GM12875 (cell line): Measurements from ENCODE around the gene CD93.

Source experiments
- H3K4me3 ChIP-seq: one replicate; pipeline ENCODE4 v1.5.1; 2011; ENCODE audit warnings: low read depth, low read length, control low read depth
- TF ChIP-seq, protein P1 (sequence below): IDR thresholded peaks from 2 replicates; pipeline ENCODE4 v1.5.1; 2011; ENCODE audit warnings: low read depth, mild to moderate bottlenecking, control low read depth, inconsistent platforms, low read length, moderate library complexity, borderline replicate concordance; ENCODE audit not compliant: insufficient read depth

Gene CD93

DNA sequence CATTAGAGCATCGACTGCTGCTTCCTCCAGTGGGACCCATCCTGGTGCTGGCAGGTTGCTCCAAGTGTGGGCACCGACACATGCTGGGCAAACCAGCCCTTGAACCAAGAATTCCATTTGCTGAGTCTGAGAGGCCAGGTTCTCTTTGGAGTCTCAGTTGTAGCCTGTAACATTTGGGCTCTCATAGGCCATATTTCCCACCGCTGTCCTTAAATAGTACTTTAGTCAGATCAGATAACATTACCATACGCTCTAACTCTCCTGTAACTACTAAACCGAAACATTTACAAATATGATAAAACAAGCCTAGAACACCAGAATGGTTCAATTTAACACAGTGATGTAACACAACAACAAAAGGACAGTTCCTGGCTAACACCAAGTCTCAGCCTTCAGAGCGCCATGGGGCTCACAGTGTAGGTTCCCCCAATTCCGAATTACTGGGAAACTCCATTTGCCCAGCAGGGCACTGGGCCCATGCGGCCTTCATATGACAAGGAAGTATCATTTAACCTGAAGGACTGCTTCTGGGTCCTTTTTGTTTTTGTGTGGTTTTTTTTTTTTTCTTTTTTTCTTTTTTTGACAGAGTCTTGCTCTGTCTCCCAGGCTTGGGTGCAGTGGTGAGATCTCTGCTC, 28.4 kb upstream of the CD93 start:
- TF ChIP-seq, protein P1, sequence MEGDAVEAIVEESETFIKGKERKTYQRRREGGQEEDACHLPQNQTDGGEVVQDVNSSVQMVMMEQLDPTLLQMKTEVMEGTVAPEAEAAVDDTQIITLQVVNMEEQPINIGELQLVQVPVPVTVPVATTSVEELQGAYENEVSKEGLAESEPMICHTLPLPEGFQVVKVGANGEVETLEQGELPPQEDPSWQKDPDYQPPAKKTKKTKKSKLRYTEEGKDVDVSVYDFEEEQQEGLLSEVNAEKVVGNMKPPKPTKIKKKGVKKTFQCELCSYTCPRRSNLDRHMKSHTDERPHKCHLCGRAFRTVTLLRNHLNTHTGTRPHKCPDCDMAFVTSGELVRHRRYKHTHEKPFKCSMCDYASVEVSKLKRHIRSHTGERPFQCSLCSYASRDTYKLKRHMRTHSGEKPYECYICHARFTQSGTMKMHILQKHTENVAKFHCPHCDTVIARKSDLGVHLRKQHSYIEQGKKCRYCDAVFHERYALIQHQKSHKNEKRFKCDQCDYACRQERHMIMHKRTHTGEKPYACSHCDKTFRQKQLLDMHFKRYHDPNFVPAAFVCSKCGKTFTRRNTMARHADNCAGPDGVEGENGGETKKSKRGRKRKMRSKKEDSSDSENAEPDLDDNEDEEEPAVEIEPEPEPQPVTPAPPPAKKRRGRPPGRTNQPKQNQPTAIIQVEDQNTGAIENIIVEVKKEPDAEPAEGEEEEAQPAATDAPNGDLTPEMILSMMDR, result no peak

DNA sequence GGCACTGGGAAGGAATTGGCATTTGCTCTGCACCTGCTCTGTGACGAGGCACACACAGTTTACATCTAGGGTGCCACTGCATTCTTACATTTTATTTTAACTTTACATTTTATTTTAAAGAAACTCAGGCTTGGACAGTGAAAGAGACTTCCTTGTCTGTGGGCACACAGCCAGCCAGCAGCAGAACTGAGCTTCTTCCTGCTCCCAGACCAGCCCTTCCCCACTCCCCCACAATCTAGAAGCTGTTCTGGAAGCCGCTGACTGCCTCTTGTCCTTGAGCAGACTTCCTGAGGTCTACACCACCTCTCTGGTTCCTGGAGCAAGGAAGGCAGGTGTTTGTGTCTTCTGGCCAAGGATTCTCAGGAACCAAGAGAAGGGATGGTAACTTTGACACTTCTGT, 27.9 kb upstream of the CD93 start:
- H3K4me3 ChIP-seq, result no peak overlapping the region
- TF ChIP-seq, protein P1, result no peak

More for the DNA sequence above, 28.4 kb upstream of the CD93 start:
- H3K4me3 ChIP-seq, result no peak overlapping the region

DNA sequence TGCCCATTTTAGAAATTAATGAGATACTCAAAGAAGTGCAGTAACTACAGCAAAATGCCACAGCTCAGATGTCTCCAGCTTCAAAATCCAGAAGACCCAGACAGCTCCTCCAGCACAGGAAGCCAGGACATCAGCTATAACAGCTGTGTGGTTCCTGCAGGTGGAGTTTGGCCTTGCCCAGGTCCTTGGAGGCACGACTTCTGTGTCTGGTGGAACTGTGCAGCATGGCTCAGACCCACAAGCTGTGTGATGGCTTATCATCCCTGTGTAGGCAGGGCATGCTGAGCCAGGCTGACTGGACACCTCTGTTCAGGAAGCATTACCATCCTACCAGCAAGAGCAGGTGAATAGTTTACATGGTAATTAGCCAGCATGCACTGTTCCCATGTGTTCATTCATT, 26.5 kb upstream of the CD93 start:
- no peak overlapping the region for H3K4me3 ChIP-seq
- TF ChIP-seq, protein P1, result no peak

DNA sequence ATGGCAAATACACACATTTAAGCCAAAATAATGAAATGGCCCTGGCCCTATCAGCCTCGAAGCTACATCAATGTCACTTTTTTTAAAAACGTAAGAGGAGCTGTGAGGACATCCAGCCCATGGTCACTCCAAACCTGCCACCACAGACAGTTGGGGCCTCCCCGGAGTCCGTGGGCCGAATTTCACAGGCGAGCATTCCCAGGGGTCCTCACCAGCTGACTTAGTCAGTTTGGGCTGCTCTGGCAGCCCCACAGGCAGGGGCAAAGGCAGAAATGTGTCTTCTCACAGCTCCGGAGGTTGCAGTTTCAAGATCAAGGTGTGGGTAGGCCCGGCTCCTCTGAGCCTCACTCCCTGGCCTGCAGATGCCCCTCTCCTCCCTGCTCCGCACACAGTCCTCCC, 25.8 kb upstream of the CD93 start:
- TF ChIP-seq, protein P1, result no peak
- no peak overlapping the region for H3K4me3 ChIP-seq

DNA sequence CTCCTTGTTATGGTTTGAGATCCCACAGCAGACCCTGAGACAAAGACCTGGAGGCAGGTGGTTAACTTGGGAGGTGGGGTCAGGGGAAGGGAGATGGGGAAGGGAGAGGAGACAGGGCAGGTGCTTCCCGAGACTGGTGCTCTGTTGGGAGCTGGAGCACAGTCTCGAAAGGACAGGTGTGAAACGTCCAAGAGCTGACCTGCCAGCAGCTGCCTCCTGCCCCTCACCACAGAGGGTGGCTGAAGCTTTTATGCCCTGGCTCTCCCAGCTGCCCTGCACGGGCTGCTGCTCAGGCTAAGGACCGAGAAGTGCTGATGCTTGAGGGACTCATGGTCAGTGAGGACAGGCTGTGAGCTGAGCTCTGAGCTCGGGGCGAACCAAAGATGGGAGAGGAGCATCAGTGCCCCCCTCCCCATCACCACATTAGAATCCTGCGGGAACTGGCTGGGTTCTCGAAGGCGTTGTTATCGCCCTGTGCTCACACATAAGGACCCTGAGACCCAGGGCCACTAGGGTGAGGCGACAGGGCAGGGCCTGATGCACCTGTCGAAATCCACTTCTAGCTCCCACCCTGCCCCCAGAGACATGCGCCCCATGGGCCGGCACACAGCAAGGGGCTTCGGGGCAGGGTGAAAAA, 25.3 kb upstream of the CD93 start:
- TF ChIP-seq, protein P1, result no peak
- no peak overlapping the region for H3K4me3 ChIP-seq

DNA sequence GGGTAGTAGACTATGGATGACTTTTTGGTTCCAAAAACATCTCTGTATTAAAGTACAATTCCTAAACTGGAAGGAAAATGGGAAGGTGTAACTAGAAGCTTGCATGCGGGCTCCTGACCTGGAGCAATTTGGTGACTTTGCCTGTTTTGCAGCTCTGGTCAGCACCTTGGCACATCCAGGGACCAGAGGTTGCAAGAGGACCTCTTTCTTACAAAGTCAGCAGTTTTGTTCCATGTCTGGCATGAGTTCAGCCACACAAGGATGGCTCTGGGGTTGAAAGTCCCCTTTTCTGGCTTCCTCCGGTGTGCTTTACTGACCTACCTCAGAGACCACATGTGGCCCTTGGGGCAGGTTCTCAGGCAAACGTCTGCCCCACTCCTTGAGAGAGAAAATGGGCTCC, 22.7 kb upstream of the CD93 start:
- TF ChIP-seq, protein P1, result no peak
- H3K4me3 ChIP-seq, result no peak overlapping the region

DNA sequence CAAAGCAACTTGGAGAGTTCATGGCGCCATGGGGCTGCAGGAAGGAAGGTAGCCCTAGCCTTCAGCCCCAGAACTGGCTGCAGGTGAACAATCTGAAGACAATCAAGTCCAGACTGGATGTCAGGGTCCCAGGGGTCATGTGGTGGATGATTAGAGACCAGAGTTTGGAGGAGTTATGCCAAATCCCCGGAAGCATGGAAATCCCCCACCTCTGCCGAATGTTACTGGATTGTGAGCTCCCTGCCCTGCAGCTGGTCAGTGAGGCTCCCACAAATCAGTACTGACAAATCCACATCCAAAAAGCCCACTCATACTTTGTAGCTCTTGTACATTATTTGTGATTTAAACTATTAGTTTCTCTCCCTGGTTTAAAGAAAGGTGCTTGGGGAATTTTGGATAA, 21.3 kb upstream of the CD93 start:
- TF ChIP-seq, protein P1, result no peak
- no peak overlapping the region for H3K4me3 ChIP-seq
